Occipital lobe (tissue), 2 donors: ENCODE measurements around the gene COLEC11. TPM values are rescaled to one million over a fixed set of nuclear protein-coding genes. Genes with fewer than 3 reads are reported as not detected.

Experiments
- DNase-seq: peaks from one replicate; lab custom pipeline; 2025; lab: John Stamatoyannopoulos, UW
- total RNA-seq: library from RNA; depleted of rRNA; stranded (reverse); fragments of >200 nt; gene quantifications from one replicate; pipeline ENCODE4 v1.2.3, GENCODE V29; 2014

Gene COLEC11
- total RNA-seq, 1 donor from 2014 or later: 0.78 TPM

- no peak for DNase-seq
Measured at GRCh38 chr2:3584608-3585260, 10.2 kb upstream of the COLEC11 start.

DNA sequence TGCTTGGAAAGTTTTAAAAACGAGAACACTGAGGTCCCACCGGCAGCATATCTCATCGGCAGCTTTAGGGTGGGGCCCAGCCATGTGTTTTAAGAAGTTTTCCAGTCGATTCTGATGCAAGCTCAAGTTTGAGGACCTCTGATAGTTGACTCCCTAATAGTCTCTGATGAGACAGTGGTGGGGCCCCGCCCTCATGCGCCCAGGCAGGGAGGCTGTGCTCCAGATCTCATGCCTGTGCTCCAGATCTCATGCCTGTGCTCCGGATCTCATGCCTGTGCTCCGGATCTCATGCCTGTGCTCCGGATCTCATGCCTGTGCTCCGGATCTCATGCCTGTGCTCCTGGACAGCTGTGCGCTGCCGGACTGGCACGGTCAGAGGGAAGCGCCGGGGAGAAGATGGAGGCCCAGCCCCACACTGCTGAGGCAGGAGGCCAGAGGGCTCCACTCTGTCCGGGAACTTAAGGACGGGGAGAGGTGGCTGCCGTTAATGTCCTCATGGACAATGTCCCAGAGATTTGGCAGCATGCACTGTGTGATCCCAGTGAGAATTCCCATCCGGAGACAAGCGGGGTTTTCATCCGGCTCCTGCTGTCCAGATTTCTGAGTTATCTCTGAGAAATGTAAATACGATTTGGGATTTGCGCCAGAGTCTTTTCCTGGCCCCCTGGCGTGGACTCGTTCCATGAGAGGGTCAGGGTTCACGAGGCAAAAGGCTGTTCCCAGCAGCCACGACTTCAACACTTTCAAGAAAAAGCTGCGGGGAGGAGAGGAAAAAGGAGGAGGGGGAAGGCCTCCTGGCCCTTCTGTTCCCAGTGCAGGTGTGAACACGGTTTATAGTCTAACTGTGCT is 9.4 kb upstream of the COLEC11 start:
- DNase-seq: no peak

DNA sequence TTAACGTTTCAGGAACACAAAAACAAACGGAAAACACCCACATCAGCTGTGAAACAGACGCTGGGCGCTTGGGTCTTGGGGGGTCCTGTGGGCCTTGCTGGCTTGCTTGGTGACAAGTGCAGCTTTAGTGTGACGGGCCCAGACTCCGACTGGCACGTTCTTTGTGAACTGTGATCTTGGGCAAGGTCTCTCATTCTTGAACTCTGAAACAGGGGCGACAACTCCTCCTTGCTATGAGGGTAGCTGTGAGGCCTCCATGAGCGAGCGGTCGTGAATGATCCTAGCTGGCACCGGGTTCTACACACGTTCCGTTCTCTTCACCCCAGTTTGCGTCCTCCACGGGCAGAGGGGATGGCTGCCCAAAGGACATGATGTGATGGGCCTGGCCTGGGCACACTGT is 8.7 kb upstream of the COLEC11 start:
- no peak for DNase-seq

DNA sequence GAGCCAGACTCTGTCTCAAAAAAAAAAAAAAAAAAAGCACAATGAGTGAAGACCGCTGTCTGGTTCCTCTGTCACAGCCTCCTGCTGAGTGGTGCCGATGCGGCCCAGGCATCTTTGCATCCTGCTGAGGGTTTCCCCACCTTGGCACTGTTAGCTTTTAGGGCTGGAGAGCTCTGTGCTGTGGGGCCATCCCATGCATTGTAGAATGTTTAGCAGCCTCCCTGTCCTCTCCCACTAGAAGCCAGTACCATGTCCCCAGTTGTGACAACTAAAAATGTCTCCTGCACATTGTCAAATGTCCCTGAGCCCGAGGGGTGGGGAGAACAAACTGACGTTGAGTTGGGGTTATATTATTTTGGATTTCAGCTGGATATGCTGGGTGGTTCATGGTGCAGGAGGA is 7.9 kb upstream of the COLEC11 start:
- DNase-seq: no peak

DNA sequence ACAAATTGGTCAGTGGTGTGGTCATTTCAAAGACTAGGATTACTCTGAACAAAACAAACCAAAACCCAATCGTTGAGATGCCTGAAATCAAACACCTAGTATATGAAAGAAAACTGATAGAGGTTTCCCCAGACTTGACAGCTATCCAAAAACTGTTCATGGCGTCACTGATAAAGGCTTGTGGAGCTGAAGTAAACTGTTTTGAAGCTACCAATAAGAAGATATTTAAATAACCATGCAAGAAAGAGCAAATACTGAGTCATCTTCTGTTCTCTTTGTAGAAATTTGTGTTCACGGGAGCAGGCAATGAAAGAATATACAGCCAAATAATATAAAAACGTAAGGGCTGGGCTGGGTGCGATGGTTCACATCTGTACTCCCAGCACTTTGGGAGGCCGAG is 7.5 kb upstream of the COLEC11 start:
- DNase-seq: no peak

DNA sequence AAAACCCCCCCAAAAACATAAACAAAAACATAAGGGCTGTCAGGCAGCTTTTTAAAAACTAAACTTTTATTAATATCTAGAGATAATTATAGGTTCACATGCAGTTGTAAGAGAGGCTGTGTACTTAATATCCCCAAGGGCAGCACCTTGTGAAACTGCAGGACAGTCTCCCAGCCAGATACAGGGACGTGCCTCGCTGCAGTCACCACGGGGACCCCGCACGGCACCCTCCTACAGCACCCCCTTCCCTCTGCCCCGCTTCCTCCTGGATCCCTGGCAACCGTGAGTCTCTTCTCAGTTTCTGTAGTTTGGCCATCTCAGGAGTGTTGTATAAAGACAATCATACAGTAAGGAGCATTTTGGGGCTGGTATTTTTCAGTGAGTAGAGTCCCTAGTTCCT is 6.8 kb upstream of the COLEC11 start:
- no peak for DNase-seq

DNA sequence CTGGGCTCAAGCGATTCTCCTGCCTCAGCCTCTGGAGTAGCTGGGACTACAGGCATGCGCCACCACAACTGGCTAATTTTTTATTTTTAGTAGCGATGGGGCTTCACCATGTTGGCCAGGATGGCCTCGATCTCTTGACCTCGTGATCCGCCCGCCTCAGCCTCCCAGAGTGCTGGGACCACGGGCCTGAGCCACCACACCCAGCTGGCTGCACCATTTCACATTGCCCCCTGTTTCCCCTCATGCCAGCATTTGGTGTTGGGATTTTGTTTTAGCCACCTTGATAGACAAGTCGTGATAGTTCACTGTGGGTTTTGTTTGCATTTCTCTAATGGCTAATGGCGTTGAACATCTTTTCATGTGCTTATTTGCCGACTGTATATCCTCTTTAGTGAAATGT is 5.8 kb upstream of the COLEC11 start:
- DNase-seq: no peak

- no peak for DNase-seq
Measured at GRCh38 chr2:3595404-3595803, 492 bp downstream of the COLEC11 start.

DNA sequence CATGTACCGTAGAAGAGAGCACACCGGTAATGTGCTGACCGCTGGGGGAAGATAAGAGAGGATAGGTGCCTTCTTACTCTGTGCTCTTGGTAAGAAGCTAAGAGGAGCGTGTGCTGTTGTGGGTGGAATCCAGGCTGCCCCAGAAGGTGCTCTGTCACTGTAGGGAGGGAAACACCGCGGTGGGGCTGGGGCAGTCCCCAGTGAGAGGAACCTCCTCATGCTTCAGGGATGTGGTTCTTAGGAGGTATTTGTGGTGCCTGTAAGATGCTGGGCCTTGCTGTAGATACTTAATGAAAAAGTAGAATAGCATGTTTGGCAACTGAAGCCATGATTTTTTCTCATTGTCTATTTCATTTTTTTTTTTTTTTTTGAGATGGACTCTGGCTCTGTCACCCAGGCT is 1.1 kb downstream of the COLEC11 start:
- no peak for DNase-seq

GRCh38 chr2:3596901-3597417 is 2.0 kb downstream of the COLEC11 start:
- DNase-seq: no peak

DNA sequence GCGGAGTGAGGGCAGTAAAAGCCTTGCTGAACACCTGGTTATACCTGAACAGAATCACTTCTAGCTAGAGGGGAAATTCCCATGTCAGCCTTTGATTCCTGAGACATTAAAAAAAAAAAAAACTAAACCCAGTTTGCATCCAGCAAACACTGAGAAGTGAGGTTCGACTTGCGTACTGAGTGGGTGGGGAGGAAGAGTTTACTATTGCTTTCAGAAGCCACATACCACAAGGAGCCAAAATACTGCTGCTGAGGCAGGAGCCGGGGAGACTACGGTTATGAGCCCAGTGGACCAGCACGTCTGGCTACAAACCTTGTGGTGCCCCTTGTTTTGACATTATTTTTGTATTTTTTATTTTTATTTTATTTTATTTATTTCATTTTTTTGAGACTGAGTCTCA is 2.7 kb downstream of the COLEC11 start:
- DNase-seq: no peak

GRCh38 chr2:3598197-3598910 is 3.4 kb downstream of the COLEC11 start:
- no peak for DNase-seq

- no peak for DNase-seq
Measured at GRCh38 chr2:3598912-3599854, 4.3 kb downstream of the COLEC11 start.

DNA sequence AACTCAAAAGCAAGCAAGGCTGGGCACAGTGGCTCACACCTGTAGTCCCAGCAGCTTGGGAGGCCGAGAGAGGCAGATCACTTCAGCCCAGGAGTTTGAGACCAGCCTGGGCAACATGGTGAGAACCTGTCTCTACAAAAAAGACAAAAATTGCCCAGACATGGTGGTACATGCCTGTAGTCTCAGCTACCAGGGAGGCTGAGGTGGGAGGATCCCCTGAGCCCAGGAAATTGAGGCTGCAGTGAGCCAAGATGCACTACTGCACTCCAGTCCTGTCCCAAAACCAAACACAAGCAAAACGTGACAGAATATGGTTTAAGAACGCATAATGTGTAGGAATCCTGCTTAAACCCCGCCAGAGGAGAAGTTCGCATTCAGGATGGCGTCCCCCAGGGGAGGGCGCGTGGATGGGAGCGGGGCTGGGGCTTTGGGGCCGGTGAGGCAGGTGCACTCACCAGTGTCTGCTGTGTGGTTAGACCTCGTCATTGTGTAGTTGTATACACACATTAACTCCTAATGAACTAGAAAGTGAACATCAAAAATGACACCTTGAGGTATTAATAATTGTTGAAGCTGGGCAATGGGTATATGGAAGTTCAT is 5.4 kb downstream of the COLEC11 start:
- DNase-seq: no peak

DNA sequence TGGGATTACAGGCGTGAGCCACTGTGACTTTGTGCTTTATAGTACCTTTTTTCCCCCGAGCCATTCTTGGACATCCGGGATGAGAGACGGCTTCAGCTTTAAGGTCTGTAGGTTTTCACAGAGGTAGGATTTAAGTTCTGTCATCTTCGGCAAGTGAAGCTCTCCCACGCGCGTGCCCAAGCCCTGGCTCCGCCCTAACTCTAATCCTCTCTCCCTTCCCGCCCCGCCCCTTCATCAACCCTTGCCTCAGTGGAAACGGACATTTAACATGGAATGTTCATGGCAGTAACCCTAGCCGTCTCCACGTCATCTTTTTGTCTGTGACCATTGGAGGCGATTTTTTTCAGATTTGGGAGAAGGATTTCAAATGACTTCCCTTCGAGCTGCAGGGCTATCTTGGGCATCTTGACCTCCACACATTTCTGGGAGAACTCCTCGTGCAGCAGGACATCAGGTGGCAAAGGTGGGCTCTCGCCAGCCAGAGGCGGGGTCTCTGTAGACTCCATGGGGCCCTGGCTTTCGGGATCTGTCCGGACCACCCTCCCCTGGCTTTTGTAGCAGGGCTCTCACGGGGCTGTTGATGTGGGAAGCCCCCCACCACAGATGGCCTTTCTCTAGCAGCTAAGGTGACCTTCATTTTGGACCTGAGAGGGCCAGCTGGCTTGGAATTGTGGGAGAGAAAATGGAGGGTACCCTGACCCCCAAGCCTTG is 6.8 kb downstream of the COLEC11 start:
- DNase-seq: no peak

- no peak for DNase-seq
Measured at GRCh38 chr2:3602553-3603339, 7.8 kb downstream of the COLEC11 start.

- DNase-seq: no peak
Measured at GRCh38 chr2:3603536-3604206, 8.8 kb downstream of the COLEC11 start.

DNA sequence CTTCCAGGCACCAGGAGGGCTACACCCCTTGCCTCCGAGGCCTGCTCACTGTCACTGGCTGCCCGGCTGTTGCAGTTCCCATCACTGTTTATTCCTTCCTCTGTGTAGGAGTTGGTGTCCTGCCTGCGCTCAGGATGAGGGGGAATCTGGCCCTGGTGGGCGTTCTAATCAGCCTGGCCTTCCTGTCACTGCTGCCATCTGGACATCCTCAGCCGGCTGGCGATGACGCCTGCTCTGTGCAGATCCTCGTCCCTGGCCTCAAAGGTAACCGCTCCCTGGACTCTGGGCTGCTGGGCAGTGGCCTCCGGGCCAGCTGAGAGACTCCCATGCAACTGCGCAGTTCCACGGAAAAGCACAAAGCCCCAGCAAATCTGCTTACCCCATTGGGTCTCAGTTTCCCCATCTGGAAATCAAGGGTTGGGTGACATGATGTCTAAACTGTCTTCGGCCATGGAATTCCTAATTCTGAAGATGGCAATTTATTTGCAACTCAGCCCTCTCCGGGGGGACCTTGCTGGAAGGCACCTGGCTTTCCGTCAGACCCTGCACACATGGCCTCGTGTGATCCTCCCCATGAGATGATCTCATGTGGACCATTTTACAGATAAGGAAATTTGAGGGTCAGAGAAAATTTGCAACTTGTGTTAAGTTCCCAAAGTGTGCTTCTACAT is 9.4 kb downstream of the COLEC11 start:
- no peak for DNase-seq
